ENCODE data around the gene FZD4. TPM values are rescaled to one million over a fixed set of nuclear protein-coding genes. Genes with fewer than 3 reads are reported as not detected.
"Not testable (repeated sequence)": the region's sequence is repeated elsewhere in the genome, so short reads cannot be mapped to it uniquely, and the experiment has no call there.

The FZD4 gene
- total and polyA plus RNA-seq, 8 donors, result 20.7 to 27.1 (median 25.5) TPM

DNA sequence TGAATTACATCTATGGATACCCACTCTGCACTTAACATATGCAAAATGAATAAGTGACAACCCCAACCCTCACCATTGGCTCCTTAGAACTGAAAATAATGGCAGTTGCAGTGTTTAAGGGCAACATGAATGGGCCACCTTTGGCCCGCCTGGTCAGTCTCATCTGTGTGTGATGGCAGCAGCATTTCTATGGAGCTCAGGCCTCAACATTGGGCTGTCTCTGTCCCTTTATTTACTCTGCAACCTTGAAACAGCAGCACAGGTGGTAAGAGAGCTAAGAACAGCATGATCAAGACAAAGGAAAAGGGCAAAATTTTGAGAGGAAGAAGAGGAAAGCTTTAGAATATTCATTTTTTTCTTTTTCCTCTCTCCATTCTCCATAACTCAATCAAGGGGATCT lies 44.2 kb upstream of the FZD4 start:
- Histone ChIP-seq H3K27me3 (no peaks in the 10 kb centered on the region), H3K27ac (no peak overlapping the region), H3K9me3 (no peaks in the 10 kb centered on the region), H3K4me1 (no peaks in the 10 kb centered on the region), H3K36me3 (no peaks in the 10 kb centered on the region), H3K4me3 (no peak overlapping the region)
- no peak for DNase-seq
- intact Hi-C loops (cut with DNase I), result no loop called here
- TF ChIP-seq, protein P1, sequence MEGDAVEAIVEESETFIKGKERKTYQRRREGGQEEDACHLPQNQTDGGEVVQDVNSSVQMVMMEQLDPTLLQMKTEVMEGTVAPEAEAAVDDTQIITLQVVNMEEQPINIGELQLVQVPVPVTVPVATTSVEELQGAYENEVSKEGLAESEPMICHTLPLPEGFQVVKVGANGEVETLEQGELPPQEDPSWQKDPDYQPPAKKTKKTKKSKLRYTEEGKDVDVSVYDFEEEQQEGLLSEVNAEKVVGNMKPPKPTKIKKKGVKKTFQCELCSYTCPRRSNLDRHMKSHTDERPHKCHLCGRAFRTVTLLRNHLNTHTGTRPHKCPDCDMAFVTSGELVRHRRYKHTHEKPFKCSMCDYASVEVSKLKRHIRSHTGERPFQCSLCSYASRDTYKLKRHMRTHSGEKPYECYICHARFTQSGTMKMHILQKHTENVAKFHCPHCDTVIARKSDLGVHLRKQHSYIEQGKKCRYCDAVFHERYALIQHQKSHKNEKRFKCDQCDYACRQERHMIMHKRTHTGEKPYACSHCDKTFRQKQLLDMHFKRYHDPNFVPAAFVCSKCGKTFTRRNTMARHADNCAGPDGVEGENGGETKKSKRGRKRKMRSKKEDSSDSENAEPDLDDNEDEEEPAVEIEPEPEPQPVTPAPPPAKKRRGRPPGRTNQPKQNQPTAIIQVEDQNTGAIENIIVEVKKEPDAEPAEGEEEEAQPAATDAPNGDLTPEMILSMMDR (IDR thresholded peaks at IDR 0.05), result no peak
- no peak for ATAC-seq

- no peaks in the 10 kb centered on the region for H3K27me3 ChIP-seq
- no peak overlapping the region for H3K27ac ChIP-seq
- TF ChIP-seq, protein P1 (IDR thresholded peaks at IDR 0.05), result no peak
- H3K4me1 ChIP-seq, result no peaks in the 10 kb centered on the region
- no peak for DNase-seq
- no peak overlapping the region for H3K4me3 ChIP-seq
- intact Hi-C loops (cut with DNase I), result no loop called here
- H3K9me3 ChIP-seq, result no peaks in the 10 kb centered on the region
- no peak for ATAC-seq
- no peaks in the 10 kb centered on the region for H3K36me3 ChIP-seq
These were observed 41.9 kb upstream of the FZD4 start for GRCh38 chr11:86996953-86997570.

- intact Hi-C loops (cut with DNase I), result no loop called here
- Histone ChIP-seq H3K4me1 (no peaks in the 10 kb centered on the region), H3K9me3 (no peaks in the 10 kb centered on the region), H3K4me3 (no peak overlapping the region), H3K27me3 (no peaks in the 10 kb centered on the region), H3K27ac (no peak overlapping the region), H3K36me3 (no peaks in the 10 kb centered on the region)
- DNase-seq (no peak), ATAC-seq (no peak)
- TF ChIP-seq, protein P1 (IDR thresholded peaks at IDR 0.05), result no peak
These were observed 37.8 kb upstream of the FZD4 start for GRCh38 chr11:86993031-86993430.

GRCh38 chr11:86992340-86992739 lies 37.1 kb upstream of the FZD4 start:
- intact Hi-C loops (cut with DNase I); H3K36me3 ChIP-seq: not testable (repeated sequence)

GRCh38 chr11:86991341-86991740 lies 36.1 kb upstream of the FZD4 start:
- TF ChIP-seq, protein P1 (IDR thresholded peaks at IDR 0.05), result no peak
- Histone ChIP-seq H3K9me3 (no peaks in the 10 kb centered on the region), H3K4me1 (no peaks in the 10 kb centered on the region), H3K36me3 (no peaks in the 10 kb centered on the region), H3K27me3 (no peaks in the 10 kb centered on the region), H3K4me3 (no peak overlapping the region), H3K27ac (no peak overlapping the region)
- intact Hi-C loops (cut with DNase I), result no loop called here
- no peak for ATAC-seq
- no peak for DNase-seq

More at GRCh38 chr11:86992340-86992739, 37.1 kb upstream of the FZD4 start:
- not testable (repeated sequence) for DNase-seq, ATAC-seq, H3K27ac ChIP-seq, H3K4me1 ChIP-seq, H3K9me3 ChIP-seq, H3K4me3 ChIP-seq, H3K27me3 ChIP-seq

GRCh38 chr11:86990515-86990914 lies 35.3 kb upstream of the FZD4 start:
- TF ChIP-seq, protein P1 (IDR thresholded peaks at IDR 0.05), result no peak
- Histone ChIP-seq H3K4me3 (no peak overlapping the region), H3K27me3 (no peaks in the 10 kb centered on the region), H3K27ac (no peak overlapping the region), H3K36me3 (no peaks in the 10 kb centered on the region), H3K9me3 (no peaks in the 10 kb centered on the region), H3K4me1 (no peaks in the 10 kb centered on the region)
- ATAC-seq (no peak), DNase-seq (no peak)
- intact Hi-C loops (cut with DNase I), result no loop called here
